ENCODE measurements around the gene FGF13. TPM values are rescaled to one million over a fixed set of nuclear protein-coding genes. Genes with fewer than 3 reads are reported as not detected.

The FGF13 gene
- polyA plus RNA-seq, 6 donors from 2014 or later = not detected

DNA sequence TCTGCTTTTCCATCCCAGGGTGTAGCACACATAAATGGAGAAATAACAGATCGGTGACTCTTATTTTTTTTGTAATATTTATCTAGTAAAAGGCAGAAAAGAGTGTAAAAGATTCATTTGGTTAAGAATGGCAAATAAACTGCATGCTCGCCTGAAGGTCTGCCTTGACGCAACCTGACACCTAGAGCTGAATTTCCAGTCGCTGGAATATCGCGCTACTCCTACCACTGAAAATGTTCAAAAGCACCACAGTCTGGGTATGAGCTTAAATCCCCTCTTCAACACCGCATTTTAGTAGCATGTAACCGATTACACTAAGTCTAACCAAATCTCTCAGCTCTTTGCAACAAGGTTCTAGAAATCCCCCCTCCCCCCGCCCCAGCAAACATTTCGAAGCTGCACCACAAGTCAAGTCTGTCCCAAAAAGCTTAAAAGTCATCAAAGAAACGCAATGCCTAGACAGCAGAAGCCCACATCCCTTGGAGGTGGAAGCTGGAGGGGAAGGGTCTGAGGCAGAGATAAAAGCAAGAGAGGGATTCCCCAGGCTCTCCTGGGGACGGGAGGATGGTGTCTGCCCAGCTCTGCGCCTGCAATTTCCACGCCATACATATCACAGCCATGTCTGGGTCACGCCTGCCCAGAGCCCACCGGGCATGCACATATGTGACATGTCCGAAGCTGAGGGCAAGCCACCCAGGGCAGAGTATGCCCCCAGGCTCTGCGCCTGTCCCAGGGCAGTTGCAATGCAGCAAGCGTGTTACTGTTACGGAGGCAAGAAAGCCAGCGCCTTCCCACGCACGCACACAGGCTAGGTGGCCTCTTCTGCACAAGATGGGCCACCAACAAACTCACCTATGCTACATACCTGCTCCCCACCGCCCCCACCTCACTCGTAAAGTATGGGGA is 1.4 kb downstream of the FGF13 start:
- no peak for ATAC-seq (ENCODE audit: low read depth in 2 of 2)
- Mint-ChIP-seq H3K4me1 (peaks cover 0 to 8% (median 0%) of the 10 kb centered on the region in 3 donors), H3K27me3 (peaks cover 13 to 36% (median 30%) of the 10 kb centered on the region in 3 donors), H3K27ac (peak overlapping the region in 1 of 6 donors; percentile 5), H3K36me3 (no peaks in the 10 kb centered on the region), H3K4me3 (no peak overlapping the region), H3K9me3 (peaks cover 0 to 7% (median 0%) of the 10 kb centered on the region in 7 donors)
- no peak for DNase-seq

DNA sequence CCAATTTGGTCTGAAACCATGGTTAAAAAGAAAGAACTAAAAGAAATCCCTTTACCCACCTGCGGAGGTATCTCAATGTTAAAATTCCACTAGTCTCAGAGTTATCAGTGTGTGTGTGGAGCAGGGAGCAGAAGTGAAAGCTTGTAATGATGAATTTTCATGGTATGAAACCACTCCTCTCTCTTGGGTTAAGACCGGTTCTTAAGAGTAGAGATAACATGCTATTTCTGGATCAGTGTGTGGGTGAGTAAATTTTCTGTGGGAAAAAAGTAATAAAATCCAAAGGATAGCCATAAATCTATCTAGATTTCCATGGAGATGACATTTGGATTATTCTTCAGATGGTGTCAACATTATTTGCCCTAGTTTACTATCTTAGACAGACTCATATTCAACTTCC is 3.2 kb downstream of the FGF13 start:
- no peaks in the 10 kb centered on the region for H3K36me3 Mint-ChIP-seq

DNA sequence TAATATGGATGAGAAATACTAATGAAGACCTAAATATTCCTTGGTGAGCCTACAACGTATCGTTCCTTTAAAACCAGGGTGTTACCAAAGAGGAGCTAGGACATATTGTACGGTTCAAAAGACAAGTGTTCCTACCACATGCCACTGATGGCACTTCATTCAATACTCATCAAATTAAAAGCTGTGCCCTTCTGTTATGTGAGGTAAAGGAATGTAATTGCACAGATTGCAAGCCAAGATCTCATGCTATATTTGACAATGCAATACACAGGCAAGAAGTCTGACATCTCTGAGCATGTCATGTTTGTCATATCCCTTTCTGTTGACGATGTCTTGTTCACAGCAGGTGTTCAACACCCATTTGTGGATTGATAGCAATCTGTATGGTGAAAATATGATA is 6.9 kb downstream of the FGF13 start:
- H3K4me3 Mint-ChIP-seq = no peak overlapping the region
- H3K27ac Mint-ChIP-seq = no peak overlapping the region

More for the DNA sequence above, 3.2 kb downstream of the FGF13 start:
- H3K4me3 Mint-ChIP-seq = no peak overlapping the region
- no peak overlapping the region for H3K27ac Mint-ChIP-seq
- DNase-seq (no peak), ATAC-seq (ENCODE audit: low read depth in 2 of 2) (no peak)
- H3K27me3 Mint-ChIP-seq = peaks cover 8 to 19% (median 15%) of the 10 kb centered on the region in 3 donors
- H3K9me3 Mint-ChIP-seq = no peaks in the 10 kb centered on the region
- peaks cover 0 to 8% (median 0%) of the 10 kb centered on the region in 3 donors for H3K4me1 Mint-ChIP-seq

DNA sequence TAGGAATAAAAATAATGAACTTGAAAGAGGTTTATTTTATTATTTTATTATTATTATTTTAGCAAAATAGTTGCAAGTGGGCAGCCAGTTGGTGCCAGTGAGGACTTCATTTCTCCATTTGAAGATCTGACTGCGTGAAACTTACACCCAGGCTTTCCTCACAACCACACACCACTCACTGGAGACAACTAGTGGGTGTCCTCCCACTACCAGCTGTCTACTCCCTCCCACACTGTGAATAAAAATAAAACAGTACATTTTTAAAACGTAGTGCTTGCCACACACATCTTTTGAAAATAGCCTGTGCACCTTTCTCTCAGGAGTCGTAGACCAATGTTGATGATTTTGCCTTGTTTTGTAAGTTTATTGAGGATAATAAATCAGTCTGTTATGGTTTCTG is 7.4 kb downstream of the FGF13 start:
- Mint-ChIP-seq H3K4me3 (no peak overlapping the region), H3K9me3 (peaks cover 0 to 6% (median 0%) of the 10 kb centered on the region in 7 donors), H3K4me1 (no peaks in the 10 kb centered on the region), H3K27me3 (peaks cover 0 to 8% (median 0%) of the 10 kb centered on the region in 3 donors), H3K27ac (no peak overlapping the region), H3K36me3 (no peaks in the 10 kb centered on the region)
- DNase-seq (no peak), ATAC-seq (ENCODE audit: low read depth in 2 of 2) (no peak)

More for the DNA sequence above, 6.9 kb downstream of the FGF13 start:
- H3K9me3 Mint-ChIP-seq = peaks cover 0 to 6% (median 0%) of the 10 kb centered on the region in 7 donors
- no peak for DNase-seq
- no peak for ATAC-seq (ENCODE audit: low read depth in 2 of 2)
- no peaks in the 10 kb centered on the region for H3K36me3 Mint-ChIP-seq
- H3K4me1 Mint-ChIP-seq = no peaks in the 10 kb centered on the region
- H3K27me3 Mint-ChIP-seq = peaks cover 0 to 8% (median 0%) of the 10 kb centered on the region in 3 donors

DNA sequence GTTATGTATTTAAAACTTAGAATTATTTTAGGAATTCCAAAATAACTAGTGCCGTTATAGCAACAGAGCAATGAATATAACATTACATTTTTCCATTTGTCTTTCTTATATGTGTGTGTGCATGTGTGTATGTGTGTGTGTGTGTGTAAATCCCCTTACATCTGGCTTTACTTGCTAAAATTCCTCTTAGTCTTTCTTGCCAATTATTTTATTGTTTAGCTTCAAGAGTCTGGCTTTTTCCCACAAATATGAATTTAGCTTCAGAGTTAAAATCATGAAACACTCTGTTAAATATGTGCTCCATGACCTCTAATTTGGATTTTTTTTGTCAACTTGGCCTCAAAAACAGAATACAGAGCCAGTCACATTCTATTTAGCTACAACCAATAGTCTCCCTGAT is 18.9 kb downstream of the FGF13 start:
- Mint-ChIP-seq H3K4me3 (no peak overlapping the region), H3K9me3 (peaks cover 0 to 2% (median 0%) of the 10 kb centered on the region in 7 donors), H3K4me1 (no peaks in the 10 kb centered on the region), H3K36me3 (no peaks in the 10 kb centered on the region), H3K27me3 (no peaks in the 10 kb centered on the region), H3K27ac (no peak overlapping the region)
- ATAC-seq (ENCODE audit: low read depth in 2 of 2) = no peak
- no peak for DNase-seq

DNA sequence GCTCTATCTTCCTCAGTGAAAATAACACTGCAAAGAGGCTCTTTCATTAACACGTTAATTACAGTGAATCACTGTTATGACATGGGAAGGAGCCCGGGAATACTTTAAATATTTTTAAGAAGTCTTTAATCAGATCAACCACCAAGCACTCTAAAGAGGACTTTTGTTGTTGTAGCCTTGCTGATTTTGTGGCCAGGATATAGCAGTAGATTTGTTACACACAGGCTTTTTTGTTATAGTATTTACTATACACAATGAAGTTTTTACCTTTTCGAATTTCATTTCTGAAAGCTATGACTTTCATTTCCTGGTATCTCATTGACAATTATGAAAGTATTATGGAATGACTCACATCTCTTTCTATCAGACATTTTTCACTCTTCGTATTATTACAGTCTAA is 20.3 kb downstream of the FGF13 start:
- Mint-ChIP-seq H3K27me3 (no peaks in the 10 kb centered on the region), H3K4me3 (no peak overlapping the region), H3K9me3 (peaks cover 0 to 2% (median 0%) of the 10 kb centered on the region in 7 donors), H3K36me3 (no peaks in the 10 kb centered on the region), H3K27ac (no peak overlapping the region), H3K4me1 (no peaks in the 10 kb centered on the region)
- ATAC-seq (ENCODE audit: low read depth in 2 of 2) (no peak), DNase-seq (no peak)

DNA sequence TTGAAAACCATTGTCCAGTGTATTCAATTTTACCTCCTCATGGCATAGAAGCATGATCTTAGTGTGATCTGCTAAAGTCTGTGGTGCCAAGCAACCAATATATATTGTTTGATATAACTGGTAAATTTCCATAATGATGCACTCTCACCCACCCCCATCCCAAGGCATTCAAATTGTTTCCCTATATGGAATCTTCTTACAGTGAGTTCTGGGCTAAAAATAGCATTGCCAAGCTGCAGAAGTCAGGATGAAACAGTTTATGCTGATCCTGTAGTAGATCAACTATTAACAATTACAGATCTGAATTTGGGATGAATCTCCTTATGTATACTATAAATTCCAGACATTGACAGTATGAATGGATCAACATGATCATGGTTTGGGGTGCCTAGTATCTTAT is 20.9 kb downstream of the FGF13 start:
- H3K9me3 Mint-ChIP-seq = peaks cover 0 to 2% (median 0%) of the 10 kb centered on the region in 7 donors
- DNase-seq (no peak), ATAC-seq (ENCODE audit: low read depth in 2 of 2) (no peak)
- no peak overlapping the region for H3K4me3 Mint-ChIP-seq
- no peak overlapping the region for H3K27ac Mint-ChIP-seq
- no peaks in the 10 kb centered on the region for H3K4me1 Mint-ChIP-seq
- no peaks in the 10 kb centered on the region for H3K27me3 Mint-ChIP-seq
- no peaks in the 10 kb centered on the region for H3K36me3 Mint-ChIP-seq

DNA sequence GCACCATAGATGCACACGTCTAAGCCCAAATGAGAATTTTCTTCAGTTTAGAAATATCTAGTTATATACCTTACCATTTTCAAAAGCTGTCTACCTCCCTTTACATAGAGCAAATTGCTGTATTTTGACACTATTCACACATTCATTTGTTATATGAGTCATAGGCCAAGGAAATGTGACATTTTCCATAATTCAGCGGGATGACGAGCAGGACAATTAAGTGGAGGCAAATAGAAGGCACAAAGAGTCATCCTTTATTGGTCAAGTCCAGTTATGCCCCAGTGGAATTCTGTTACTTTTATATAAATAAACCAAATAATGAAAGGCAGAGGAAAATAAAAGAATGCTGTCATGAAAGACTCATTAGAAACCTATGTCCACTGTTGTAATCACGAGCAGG is 27.9 kb downstream of the FGF13 start:
- H3K27ac Mint-ChIP-seq = no peak overlapping the region
- H3K4me3 Mint-ChIP-seq = no peak overlapping the region
- H3K9me3 Mint-ChIP-seq = peaks cover 0 to 2% (median 0%) of the 10 kb centered on the region in 7 donors
- H3K4me1 Mint-ChIP-seq = peaks cover 0 to 2% (median 0%) of the 10 kb centered on the region in 3 donors
- ATAC-seq (ENCODE audit: low read depth in 2 of 2) (no peak), DNase-seq (no peak)
- H3K27me3 Mint-ChIP-seq = no peaks in the 10 kb centered on the region
- H3K36me3 Mint-ChIP-seq = no peaks in the 10 kb centered on the region

DNA sequence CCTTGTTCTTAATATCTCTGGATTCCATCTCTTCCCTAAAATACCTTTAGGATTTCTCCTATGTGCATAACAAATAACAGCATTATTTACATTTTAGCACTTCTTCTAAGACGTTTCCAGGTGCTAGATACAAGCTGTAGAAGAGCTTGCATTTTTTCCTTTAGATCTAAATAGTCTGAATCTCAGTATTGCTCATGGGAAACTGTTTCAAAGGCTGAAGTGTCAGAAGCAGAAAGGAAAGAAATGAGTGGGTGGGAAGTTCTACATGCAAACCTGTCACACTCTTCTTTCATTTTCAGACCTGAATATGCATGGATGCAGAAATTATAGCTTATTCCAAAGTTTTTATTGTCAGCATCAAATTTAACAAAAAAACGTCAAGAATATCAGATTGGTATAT is 41.8 kb downstream of the FGF13 start:
- H3K27ac Mint-ChIP-seq = no peak overlapping the region

DNA sequence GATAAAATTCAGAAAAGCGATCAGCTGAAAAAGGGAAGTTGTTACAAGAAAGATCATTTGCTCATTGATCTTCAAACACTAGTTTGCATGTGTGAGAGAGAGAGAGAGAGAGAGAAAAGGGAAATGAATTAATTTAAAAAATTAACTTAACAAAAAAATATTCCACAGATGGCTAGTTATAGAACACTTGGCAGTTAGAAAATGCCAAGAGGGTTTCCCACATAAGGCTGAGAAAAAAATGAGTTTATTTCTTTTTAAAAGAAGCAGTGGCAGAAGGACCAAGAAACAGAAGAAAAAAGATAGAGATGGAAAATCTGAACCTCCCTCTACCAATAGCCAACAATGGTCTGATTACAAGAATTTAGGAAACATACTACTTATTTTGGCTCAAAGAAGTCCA is 47.1 kb downstream of the FGF13 start:
- H3K4me3 Mint-ChIP-seq = no peak overlapping the region
- H3K27ac Mint-ChIP-seq = no peak overlapping the region
- no peaks in the 10 kb centered on the region for H3K27me3 Mint-ChIP-seq
- DNase-seq (no peak), ATAC-seq (ENCODE audit: low read depth in 2 of 2) (no peak)
- no peaks in the 10 kb centered on the region for H3K4me1 Mint-ChIP-seq
- no peaks in the 10 kb centered on the region for H3K36me3 Mint-ChIP-seq
- H3K9me3 Mint-ChIP-seq = peaks cover 0 to 2% (median 0%) of the 10 kb centered on the region in 7 donors

More for the DNA sequence above, 41.8 kb downstream of the FGF13 start:
- Mint-ChIP-seq H3K4me1 (no peaks in the 10 kb centered on the region), H3K9me3 (peaks cover 0 to 2% (median 0%) of the 10 kb centered on the region in 7 donors), H3K27me3 (no peaks in the 10 kb centered on the region), H3K4me3 (no peak overlapping the region), H3K36me3 (no peaks in the 10 kb centered on the region)
- ATAC-seq (ENCODE audit: low read depth in 2 of 2) (no peak), DNase-seq (no peak)

DNA sequence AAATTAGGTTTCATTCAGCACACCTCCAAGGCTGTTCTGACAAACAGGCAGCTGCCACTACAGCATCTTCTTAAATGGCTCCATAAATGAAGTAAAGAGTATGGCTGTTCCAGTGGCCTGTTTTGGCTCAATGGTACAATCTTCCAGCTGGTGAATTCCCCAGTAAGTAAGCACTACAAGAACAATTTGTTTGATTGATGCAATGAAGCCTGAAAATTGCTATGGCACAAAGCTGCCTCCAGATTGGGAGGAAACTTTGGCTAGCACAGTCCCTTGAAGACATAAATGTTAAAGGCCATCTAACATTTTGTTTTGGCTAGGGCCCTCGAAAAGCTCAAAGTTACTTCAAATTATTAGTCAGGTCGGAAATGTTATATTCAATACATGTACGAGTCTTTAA is 47.5 kb downstream of the FGF13 start:
- DNase-seq (no peak), ATAC-seq (ENCODE audit: low read depth in 2 of 2) (no peak)
- peaks cover 0 to 2% (median 0%) of the 10 kb centered on the region in 7 donors for H3K9me3 Mint-ChIP-seq
- no peaks in the 10 kb centered on the region for H3K27me3 Mint-ChIP-seq
- no peaks in the 10 kb centered on the region for H3K4me1 Mint-ChIP-seq
- H3K4me3 Mint-ChIP-seq = no peak overlapping the region
- H3K27ac Mint-ChIP-seq = no peak overlapping the region
- no peaks in the 10 kb centered on the region for H3K36me3 Mint-ChIP-seq

DNA sequence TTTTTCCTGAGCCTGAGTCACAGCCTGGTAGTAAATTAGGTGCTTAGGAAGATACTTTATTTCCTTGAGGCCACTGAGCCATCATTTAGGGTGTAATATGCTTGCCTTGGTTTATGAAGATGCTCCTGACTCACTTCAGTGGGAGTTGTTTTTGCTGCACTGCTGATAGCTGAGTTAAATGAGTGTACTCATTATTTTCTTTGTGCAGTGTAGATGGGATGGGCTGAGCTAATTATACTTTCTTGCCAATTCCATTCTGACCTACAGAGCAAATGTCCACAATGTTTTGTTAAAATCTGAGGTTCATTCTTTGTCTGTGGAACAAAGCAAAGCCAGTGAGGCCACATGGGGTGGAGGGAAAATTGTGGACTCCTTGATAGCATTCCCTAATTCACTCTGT is 60.0 kb downstream of the FGF13 start:
- DNase-seq = no peak
- H3K27me3 Mint-ChIP-seq = no peaks in the 10 kb centered on the region
- no peaks in the 10 kb centered on the region for H3K9me3 Mint-ChIP-seq
- H3K4me3 Mint-ChIP-seq = no peak overlapping the region
- no peaks in the 10 kb centered on the region for H3K36me3 Mint-ChIP-seq
- ATAC-seq (ENCODE audit: low read depth in 2 of 2) = no peak
- no peaks in the 10 kb centered on the region for H3K4me1 Mint-ChIP-seq
- H3K27ac Mint-ChIP-seq = no peak overlapping the region

DNA sequence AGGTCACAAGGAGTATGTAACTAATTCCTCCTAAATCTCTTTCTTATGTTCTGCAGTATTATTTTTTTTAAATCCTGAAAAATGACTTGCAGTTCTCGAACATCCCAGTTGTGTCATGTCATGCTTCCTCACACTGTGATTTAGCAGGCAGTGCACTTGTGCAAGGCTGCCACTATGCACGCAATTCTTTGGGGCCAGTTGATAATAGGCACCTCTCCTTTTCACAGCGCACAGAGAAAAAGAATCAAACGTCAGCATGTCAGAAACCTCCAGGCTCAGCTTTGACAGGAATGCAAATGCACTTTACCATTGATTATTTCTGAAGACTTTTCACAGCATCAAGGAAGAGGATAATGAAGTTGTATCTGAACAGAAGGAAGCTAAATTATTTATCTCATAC is 62.9 kb downstream of the FGF13 start:
- no peak for ATAC-seq (ENCODE audit: low read depth in 2 of 2)
- H3K27me3 Mint-ChIP-seq = no peaks in the 10 kb centered on the region
- no peaks in the 10 kb centered on the region for H3K9me3 Mint-ChIP-seq
- no peak for DNase-seq
- no peaks in the 10 kb centered on the region for H3K4me1 Mint-ChIP-seq
- H3K4me3 Mint-ChIP-seq = no peak overlapping the region
- no peak overlapping the region for H3K27ac Mint-ChIP-seq
- no peaks in the 10 kb centered on the region for H3K36me3 Mint-ChIP-seq

DNA sequence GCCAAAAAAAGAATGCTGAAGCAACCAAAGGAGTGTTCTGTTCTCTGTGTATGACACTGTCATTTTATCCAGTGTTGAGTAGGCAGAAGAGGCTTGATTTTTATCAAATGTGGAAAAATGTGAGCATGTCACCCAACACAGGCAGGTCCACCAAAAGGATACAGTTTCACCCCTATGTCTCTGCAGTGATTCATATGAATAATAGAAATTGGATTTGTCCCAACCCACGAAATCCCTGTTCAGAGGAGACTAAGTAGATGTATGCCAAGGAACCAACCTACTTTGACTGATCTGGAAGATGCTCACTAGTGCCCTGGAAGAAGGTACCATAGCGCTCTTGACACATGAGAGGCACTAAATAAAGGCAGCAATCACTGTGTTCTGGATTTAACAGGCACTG is 72.5 kb downstream of the FGF13 start:
- Mint-ChIP-seq H3K36me3 (no peaks in the 10 kb centered on the region), H3K4me3 (no peak overlapping the region), H3K27ac (no peak overlapping the region), H3K27me3 (no peaks in the 10 kb centered on the region), H3K9me3 (peaks cover 0 to 8% (median 0%) of the 10 kb centered on the region in 7 donors), H3K4me1 (no peaks in the 10 kb centered on the region)
- ATAC-seq (ENCODE audit: low read depth in 2 of 2) = no peak
- DNase-seq = no peak

Data from naive B cell (primary cell).